IPS-18c (cell line): ENCODE results near the gene KCNB1.

Experiments
- H3K4me3 ChIP-seq: 2 replicates; pipeline ENCODE4 v1.7.0; 2013; ENCODE audit warnings: low read depth, mild to moderate bottlenecking, low read length, moderate library complexity; ENCODE audit not compliant: insufficient read depth
- H3K9me3 ChIP-seq: one replicate; pipeline ENCODE4 v1.6.1; 2013; ENCODE audit warnings: mild to moderate bottlenecking, low read length, moderate library complexity; ENCODE audit not compliant: control insufficient read depth, insufficient read depth

Gene KCNB1

GRCh38 chr20:49395183-49395582 lies 87.3 kb downstream of the KCNB1 start:
- H3K9me3 ChIP-seq = peaks cover 4% of the 10 kb centered on the region

GRCh38 chr20:49394757-49395156 lies 87.7 kb downstream of the KCNB1 start:
- H3K4me3 ChIP-seq = no peak overlapping the region
- peaks cover 4% of the 10 kb centered on the region for H3K9me3 ChIP-seq

More at GRCh38 chr20:49395183-49395582, 87.3 kb downstream of the KCNB1 start:
- H3K4me3 ChIP-seq = no peak overlapping the region

- Histone ChIP-seq H3K4me3 (no peak overlapping the region), H3K9me3 (peaks cover 4% of the 10 kb centered on the region)
These were observed 88.2 kb downstream of the KCNB1 start for GRCh38 chr20:49394264-49394663.

- Histone ChIP-seq H3K9me3 (peaks cover 4% of the 10 kb centered on the region), H3K4me3 (no peak overlapping the region)
These were observed 88.7 kb downstream of the KCNB1 start for GRCh38 chr20:49393803-49394202.

- H3K4me3 ChIP-seq = no peak overlapping the region
- peaks cover 4% of the 10 kb centered on the region for H3K9me3 ChIP-seq
These were observed 89.7 kb downstream of the KCNB1 start for GRCh38 chr20:49392745-49393144.

- Histone ChIP-seq H3K9me3 (peaks cover 4% of the 10 kb centered on the region), H3K4me3 (no peak overlapping the region)
These were observed 90.8 kb downstream of the KCNB1 start for GRCh38 chr20:49391404-49392245.

GRCh38 chr20:49389854-49390253 lies 92.6 kb downstream of the KCNB1 start:
- Histone ChIP-seq H3K9me3 (no peaks in the 10 kb centered on the region), H3K4me3 (no peak overlapping the region)

GRCh38 chr20:49388744-49389143 lies 93.7 kb downstream of the KCNB1 start:
- no peak overlapping the region for H3K4me3 ChIP-seq

GRCh38 chr20:49387581-49387939 lies 94.9 kb downstream of the KCNB1 start:
- H3K4me3 ChIP-seq = no peak overlapping the region
- H3K9me3 ChIP-seq = no peaks in the 10 kb centered on the region

More at GRCh38 chr20:49388744-49389143, 93.7 kb downstream of the KCNB1 start:
- H3K9me3 ChIP-seq = no peaks in the 10 kb centered on the region

GRCh38 chr20:49386848-49387580 lies 95.5 kb downstream of the KCNB1 start:
- Histone ChIP-seq H3K9me3 (no peaks in the 10 kb centered on the region), H3K4me3 (no peak overlapping the region)

GRCh38 chr20:49385465-49385864 lies 97.0 kb downstream of the KCNB1 start:
- H3K9me3 ChIP-seq = no peaks in the 10 kb centered on the region
- H3K4me3 ChIP-seq = no peak overlapping the region

- no peak overlapping the region for H3K4me3 ChIP-seq
- H3K9me3 ChIP-seq = no peaks in the 10 kb centered on the region
These were observed 97.7 kb downstream of the KCNB1 start for GRCh38 chr20:49384437-49385434.

GRCh38 chr20:49381558-49382493 lies 100.6 kb downstream of the KCNB1 start:
- Histone ChIP-seq H3K9me3 (no peaks in the 10 kb centered on the region), H3K4me3 (no peak overlapping the region)

- Histone ChIP-seq H3K9me3 (no peaks in the 10 kb centered on the region), H3K4me3 (no peak overlapping the region; the same call in 1 of the 2 replicates)
These were observed 102.1 kb downstream of the KCNB1 start for GRCh38 chr20:49380337-49380780.

- H3K4me3 ChIP-seq = no peak overlapping the region
- no peaks in the 10 kb centered on the region for H3K9me3 ChIP-seq
These were observed 103.1 kb downstream of the KCNB1 start for GRCh38 chr20:49379338-49379737.

GRCh38 chr20:49377326-49377725 lies 105.1 kb downstream of the KCNB1 start:
- Histone ChIP-seq H3K9me3 (no peaks in the 10 kb centered on the region), H3K4me3 (no peak overlapping the region)
